HG02840 (cell line): ENCODE results near the gene TMEM51.

ENCODE experiments used
- ATAC-seq: cut with Tn5 transposase; IDR thresholded peaks from one replicate; pipeline ENCODE4 v1.9.1; 2021; ENCODE audit warnings: mild to moderate bottlenecking, moderate library complexity, moderate number of reproducible peaks; ENCODE audit not compliant: unreplicated experiment, low FRiP score

The TMEM51 gene

GRCh38 chr1:15236321-15236721 lies 82.8 kb downstream of the TMEM51 start:
- no peak for ATAC-seq

- no peak for ATAC-seq
Measured at GRCh38 chr1:15236746-15237145, 83.2 kb downstream of the TMEM51 start.

GRCh38 chr1:15238789-15239188 lies 85.2 kb downstream of the TMEM51 start:
- no peak for ATAC-seq

- ATAC-seq: no peak
Measured at GRCh38 chr1:15242766-15243165, 89.2 kb downstream of the TMEM51 start.

GRCh38 chr1:15243275-15244043 lies 89.9 kb downstream of the TMEM51 start:
- ATAC-seq: no peak

GRCh38 chr1:15244813-15245212 lies 91.3 kb downstream of the TMEM51 start:
- no peak for ATAC-seq

GRCh38 chr1:15245593-15246360 lies 92.2 kb downstream of the TMEM51 start:
- no peak for ATAC-seq

- no peak for ATAC-seq
Measured at GRCh38 chr1:15246960-15247614, 93.5 kb downstream of the TMEM51 start, which contains the start of gene FHAD1. FHAD1 (plus strand) TSS chr1:15247223; CDS start chr1:15251785, 4,562 bp downstream.

- ATAC-seq: no peak
Measured at GRCh38 chr1:15248216-15248615, 94.7 kb downstream of the TMEM51 start.

GRCh38 chr1:15249081-15249480 lies 95.5 kb downstream of the TMEM51 start:
- no peak for ATAC-seq

- ATAC-seq: no peak
Measured at GRCh38 chr1:15251857-15252835, 98.6 kb downstream of the TMEM51 start.

- ATAC-seq: no peak
Measured at GRCh38 chr1:15254559-15254958, 101.0 kb downstream of the TMEM51 start.

GRCh38 chr1:15255582-15256149 lies 102.1 kb downstream of the TMEM51 start:
- ATAC-seq: no peak

GRCh38 chr1:15256584-15256983 lies 103.0 kb downstream of the TMEM51 start:
- no peak for ATAC-seq

- ATAC-seq: no peak
Measured at GRCh38 chr1:15257309-15257708, 103.8 kb downstream of the TMEM51 start.

- no peak for ATAC-seq
Measured at GRCh38 chr1:15258833-15259621, 105.5 kb downstream of the TMEM51 start.

GRCh38 chr1:15259622-15260007 lies 106.1 kb downstream of the TMEM51 start:
- no peak for ATAC-seq

- ATAC-seq: no peak
Measured at GRCh38 chr1:15260418-15261154, 107.0 kb downstream of the TMEM51 start.
